PFSK-1 (cell line): ENCODE data around the gene GALNT14.

Experiments
- POLR2AphosphoS5 ChIP-seq: IDR thresholded peaks from 2 replicates; pipeline ENCODE4 v1.6.1; 2012; ENCODE audit warnings: low read depth, mild to moderate bottlenecking, control low read depth, low read length, moderate library complexity
- REST ChIP-seq, 2 experiments: IDR thresholded peaks; 2 replicates each; pipeline versions ENCODE4 v1.6.1 to v1.8.0; 2011 to 2012; ENCODE audit warnings: low read depth in 2 of 2, low read length in 2 of 2, control low read depth in 1 of 2, inconsistent platforms in 1 of 2, mild to moderate bottlenecking in 1 of 2, moderate library complexity in 1 of 2; ENCODE audit not compliant: insufficient read depth in 1 of 2
- TAF1 ChIP-seq: IDR thresholded peaks from 2 replicates; pipeline ENCODE4 v1.6.1; 2012; ENCODE audit warnings: low read length, control low read depth, borderline replicate concordance; ENCODE audit not compliant: insufficient read depth

- TF ChIP-seq POLR2AphosphoS5 (no peak), REST (IDR thresholded peaks at IDR 0.05; ENCODE audit: insufficient read depth in 1 of 2, low read depth in 2 of 2, low read length in 2 of 2) (no peak), TAF1 (no peak)
Measured at GRCh38 chr2:30903326-30903725, 234.9 kb downstream of the GALNT14 start.
